ENCODE measurements around the gene VWA2. TPM values are rescaled to one million over a fixed set of nuclear protein-coding genes. Genes with fewer than 3 reads are reported as not detected.

Gene VWA2
- polyA plus RNA-seq, 3 donors: not detected

GRCh38 chr10:114265392-114266053 is 26.5 kb downstream of the VWA2 start:
- no peaks in the 10 kb centered on the region for H3K4me1 ChIP-seq (ENCODE audit: control insufficient read depth in 1 of 2, insufficient read depth in 2 of 2, low read length in 2 of 2)
- no peak for TF ChIP-seq CTCF (IDR thresholded peaks at IDR 0.05)

GRCh38 chr10:114266521-114266920 is 27.5 kb downstream of the VWA2 start:
- no peak overlapping the region for H3K27ac Mint-ChIP-seq
- H3K4me3 Mint-ChIP-seq: no peak overlapping the region
- WGBS (ENCODE audit: insufficient coverage): 71% methylated on average over 2 of the region's 5 CpGs
- Histone ChIP-seq H3K9ac (ENCODE audit: insufficient read depth, low read length, poor library complexity, severe bottlenecking) (no peak overlapping the region), H3K4me1 (ENCODE audit: control insufficient read depth in 1 of 2, insufficient read depth in 2 of 2, low read length in 2 of 2) (no peaks in the 10 kb centered on the region), H3K27me3 (ENCODE audit: control insufficient read depth in 2 of 2, insufficient read depth in 2 of 2, low read length in 2 of 2) (no peaks in the 10 kb centered on the region), H3K9me3 (replicated peaks in 1 of 2; ENCODE audit: control insufficient read depth in 1 of 2, insufficient read depth in 1 of 2, low read length in 2 of 2) (no peaks in the 10 kb centered on the region), H3K27ac (ENCODE audit: low read depth in 1 of 2, low read length in 2 of 2) (no peak overlapping the region), H2AFZ (ENCODE audit: insufficient read depth, low read depth, low read length, poor library complexity, severe bottlenecking) (no peak overlapping the region), H3K4me3 (replicated peaks in 1 of 3; ENCODE audit: low read depth in 2 of 3, low read length in 3 of 3) (no peak overlapping the region), H3K36me3 (replicated peaks in 1 of 2; ENCODE audit: control insufficient read depth in 1 of 2, insufficient read depth in 2 of 2, low read length in 2 of 2) (no peaks in the 10 kb centered on the region), H3K79me2 (ENCODE audit: insufficient read depth, low read length) (no peaks in the 10 kb centered on the region), H3K4me2 (replicated peaks; ENCODE audit: extremely low read depth, low read length, poor library complexity, severe bottlenecking) (no peak overlapping the region), H4K20me1 (ENCODE audit: insufficient read depth, low read length) (no peaks in the 10 kb centered on the region)
- DNase-seq: no peak
- no peaks in the 10 kb centered on the region for H3K4me1 Mint-ChIP-seq
- intact Hi-C loops (cut with micrococcal nuclease): no loop called here
- H3K27me3 Mint-ChIP-seq (ENCODE audit: low read depth in 3 of 3): peaks cover 6 to 7% (median 6%) of the 10 kb centered on the region in 3 donors
- no peaks in the 10 kb centered on the region for H3K36me3 Mint-ChIP-seq
- H3K9me3 Mint-ChIP-seq: peaks cover 0 to 2% (median 0%) of the 10 kb centered on the region in 7 donors
- no peak for TF ChIP-seq CTCF (IDR thresholded peaks at IDR 0.05)

More at GRCh38 chr10:114265392-114266053, 26.5 kb downstream of the VWA2 start:
- no peaks in the 10 kb centered on the region for H3K79me2 ChIP-seq (ENCODE audit: insufficient read depth, low read length)
- Mint-ChIP-seq H3K9me3 (peaks cover 0 to 2% (median 0%) of the 10 kb centered on the region in 7 donors), H3K27ac (no peak overlapping the region), H3K27me3 (ENCODE audit: low read depth in 3 of 3) (peaks cover 6 to 7% (median 6%) of the 10 kb centered on the region in 3 donors), H3K36me3 (no peaks in the 10 kb centered on the region), H3K4me3 (no peak overlapping the region), H3K4me1 (no peaks in the 10 kb centered on the region)
- 100% methylated on average over 1 of the region's 6 CpGs for WGBS (ENCODE audit: insufficient coverage)
- H3K9me3 ChIP-seq (replicated peaks in 1 of 2; ENCODE audit: control insufficient read depth in 1 of 2, insufficient read depth in 1 of 2, low read length in 2 of 2): no peaks in the 10 kb centered on the region
- H4K20me1 ChIP-seq (ENCODE audit: insufficient read depth, low read length): no peaks in the 10 kb centered on the region
- no peak overlapping the region for H3K4me3 ChIP-seq (replicated peaks in 1 of 3; ENCODE audit: low read depth in 2 of 3, low read length in 3 of 3)
- no peak overlapping the region for H3K4me2 ChIP-seq (replicated peaks; ENCODE audit: extremely low read depth, low read length, poor library complexity, severe bottlenecking)
- DNase-seq: no peak
- intact Hi-C loops (cut with micrococcal nuclease): no loop called here
- no peak overlapping the region for H3K27ac ChIP-seq (ENCODE audit: low read depth in 1 of 2, low read length in 2 of 2)
- H3K36me3 ChIP-seq (replicated peaks in 1 of 2; ENCODE audit: control insufficient read depth in 1 of 2, insufficient read depth in 2 of 2, low read length in 2 of 2): no peaks in the 10 kb centered on the region
- H3K9ac ChIP-seq (ENCODE audit: insufficient read depth, low read length, poor library complexity, severe bottlenecking): no peak overlapping the region
- no peaks in the 10 kb centered on the region for H3K27me3 ChIP-seq (ENCODE audit: control insufficient read depth in 2 of 2, insufficient read depth in 2 of 2, low read length in 2 of 2)
- H2AFZ ChIP-seq (ENCODE audit: insufficient read depth, low read depth, low read length, poor library complexity, severe bottlenecking): no peak overlapping the region

Data from CD14-positive monocyte (primary cell).